Hematopoietic multipotent progenitor cell treated with erythropoietin and hydrocortisone succinate and interleukin-3 and kit ligand, for 8 days (in vitro differentiated cells): ENCODE measurements around the gene ENHO.
"Not testable (repeated sequence)": the region's sequence is repeated elsewhere in the genome, so short reads cannot be mapped to it uniquely, and the experiment has no call there.

Experiments used
- DNase-seq: peaks from one replicate; pipeline ENCODE4 v3.0.0-alpha.2; 2015

ENHO gene

DNA sequence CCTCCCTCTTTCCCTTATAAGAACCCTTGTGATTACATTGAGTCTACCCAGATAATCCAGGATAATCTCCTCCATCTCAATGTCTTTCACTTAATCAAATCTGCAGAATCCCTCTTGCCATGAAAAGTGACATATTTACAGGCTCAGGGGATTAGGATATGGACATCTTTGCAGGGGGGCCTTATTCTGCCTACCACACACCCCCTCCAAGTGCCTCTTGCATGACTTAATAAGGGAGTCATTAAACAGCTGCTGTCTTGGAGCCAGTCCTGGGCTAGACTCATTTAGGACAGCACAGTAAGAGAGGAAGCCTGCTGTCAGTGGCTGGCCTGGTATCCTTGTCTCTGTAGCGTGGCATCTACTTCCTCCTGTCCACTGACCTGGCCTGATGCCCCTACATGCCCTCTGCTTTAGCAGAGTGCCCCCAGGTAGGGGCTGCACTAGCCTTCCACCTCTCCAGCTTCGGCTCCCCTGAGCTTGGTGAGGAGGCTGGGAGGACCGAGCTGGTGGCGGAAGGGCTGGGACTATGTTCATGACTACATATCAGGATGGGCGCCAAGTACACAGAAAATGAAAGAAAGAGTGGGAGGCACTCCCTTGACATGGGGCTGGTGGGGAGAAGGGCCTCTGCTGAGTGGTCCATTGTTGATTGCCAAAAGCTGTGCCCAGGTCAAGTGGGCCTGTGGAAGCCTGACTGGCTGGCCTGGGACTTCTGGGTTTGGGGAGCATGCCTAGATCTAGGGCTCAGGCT is 17.2 kb downstream of the ENHO start:
- DNase-seq, result no peak

DNA sequence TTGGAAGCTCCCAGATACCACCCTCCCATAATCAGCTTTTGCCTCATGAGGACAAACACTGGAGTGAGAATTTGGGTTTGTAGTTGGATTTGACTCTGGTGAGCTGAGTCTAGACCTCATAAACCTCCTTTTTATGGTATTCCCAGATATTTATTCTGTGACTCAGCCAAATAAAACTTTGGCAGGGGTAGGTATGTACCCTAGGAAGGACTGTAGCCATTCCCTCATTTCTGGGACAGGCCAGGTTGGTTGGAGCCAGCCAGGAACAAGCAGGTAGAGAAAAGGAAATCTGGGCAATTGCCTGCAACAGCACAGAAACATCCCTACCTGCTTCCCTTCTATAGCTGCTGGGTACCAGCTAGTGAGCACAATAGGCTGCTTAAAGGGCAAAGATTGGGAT is 19.4 kb downstream of the ENHO start:
- DNase-seq, result no peak

DNA sequence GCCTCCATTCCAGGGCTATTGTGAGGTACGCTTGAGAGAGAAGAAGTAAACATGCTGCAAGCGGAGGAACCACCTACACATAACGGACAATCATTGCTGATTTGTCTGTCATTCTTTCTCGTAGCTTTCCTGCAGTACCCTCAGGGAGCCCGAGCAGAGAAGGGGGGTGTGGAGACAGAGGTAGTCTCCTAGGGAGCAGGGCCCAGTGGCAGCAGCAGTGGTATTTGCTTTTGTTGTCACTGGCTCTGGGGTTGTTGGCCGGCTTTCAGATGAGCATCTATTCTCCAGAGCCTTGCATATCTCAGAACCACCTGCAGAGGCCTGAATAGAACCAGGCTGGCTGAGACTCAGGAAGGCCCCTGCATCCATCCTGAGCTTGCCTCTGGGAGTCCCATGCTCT is 19.9 kb downstream of the ENHO start:
- DNase-seq, result no peak

DNA sequence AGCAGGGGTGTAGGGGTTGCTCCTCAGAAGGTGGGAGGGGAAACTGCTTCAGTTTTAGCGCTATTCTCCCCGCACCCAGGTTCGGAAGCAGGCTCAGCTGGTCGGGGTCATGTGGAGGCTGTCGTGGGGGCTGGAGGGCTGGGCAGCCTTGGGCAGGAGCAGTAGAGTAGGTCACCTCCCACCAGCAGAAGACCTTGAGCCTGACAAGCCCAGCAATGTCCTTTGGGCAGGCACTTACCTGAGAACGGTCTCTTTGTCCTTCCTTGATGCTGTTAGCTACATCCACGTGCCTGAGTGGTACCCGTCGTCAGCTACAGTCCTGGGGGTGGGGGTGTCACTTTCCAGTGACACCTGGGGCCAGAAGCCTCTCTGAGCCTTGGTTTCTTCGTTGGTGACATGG is 20.3 kb downstream of the ENHO start:
- DNase-seq, result no peak

DNA sequence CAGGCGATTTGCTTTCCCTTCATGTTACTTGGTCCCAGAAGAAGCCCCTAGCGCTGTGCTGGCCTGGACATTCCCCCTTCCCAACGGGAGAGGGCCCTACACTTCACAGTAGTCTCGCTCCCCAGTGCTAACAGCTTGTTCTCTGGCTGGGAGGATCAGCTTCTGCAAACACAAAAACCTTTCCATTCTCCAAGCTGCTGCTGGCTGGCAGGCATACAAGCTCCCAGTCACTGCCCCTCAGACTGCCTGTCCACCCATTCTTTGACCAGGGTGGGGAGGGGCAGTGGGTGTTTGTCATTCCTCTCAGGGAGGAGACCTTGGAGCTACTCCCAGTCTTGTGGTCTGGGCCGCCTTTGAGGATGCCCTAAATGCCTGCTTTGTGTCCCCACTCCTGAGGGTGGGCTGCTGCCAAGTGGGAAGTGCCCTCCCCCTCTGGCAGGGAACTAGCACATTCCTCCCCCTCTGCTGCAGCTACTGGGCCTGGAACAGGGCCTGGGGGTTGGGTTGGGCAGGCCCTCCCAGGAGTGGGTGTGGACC is 20.8 kb downstream of the ENHO start:
- no peak for DNase-seq

DNA sequence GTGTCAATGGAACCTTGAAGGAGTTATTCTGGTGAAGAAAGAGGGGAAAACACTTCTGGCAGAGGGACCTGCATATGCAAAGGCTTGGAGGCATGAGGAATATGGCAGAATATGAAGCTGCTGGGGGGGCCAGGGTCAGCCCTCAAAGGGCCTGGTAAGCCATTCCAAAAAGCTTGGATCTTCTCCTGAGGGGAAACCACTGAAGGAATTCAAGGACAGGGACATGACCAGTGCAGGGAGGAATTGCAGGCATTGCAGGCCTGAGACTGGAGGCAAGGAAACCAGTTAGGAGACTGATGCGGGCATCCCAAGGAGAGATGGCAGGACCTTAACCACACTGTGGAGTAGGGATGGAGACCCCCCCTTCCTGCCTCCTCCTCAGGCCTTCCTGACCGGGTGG is 21.4 kb downstream of the ENHO start:
- DNase-seq, result no peak

DNA sequence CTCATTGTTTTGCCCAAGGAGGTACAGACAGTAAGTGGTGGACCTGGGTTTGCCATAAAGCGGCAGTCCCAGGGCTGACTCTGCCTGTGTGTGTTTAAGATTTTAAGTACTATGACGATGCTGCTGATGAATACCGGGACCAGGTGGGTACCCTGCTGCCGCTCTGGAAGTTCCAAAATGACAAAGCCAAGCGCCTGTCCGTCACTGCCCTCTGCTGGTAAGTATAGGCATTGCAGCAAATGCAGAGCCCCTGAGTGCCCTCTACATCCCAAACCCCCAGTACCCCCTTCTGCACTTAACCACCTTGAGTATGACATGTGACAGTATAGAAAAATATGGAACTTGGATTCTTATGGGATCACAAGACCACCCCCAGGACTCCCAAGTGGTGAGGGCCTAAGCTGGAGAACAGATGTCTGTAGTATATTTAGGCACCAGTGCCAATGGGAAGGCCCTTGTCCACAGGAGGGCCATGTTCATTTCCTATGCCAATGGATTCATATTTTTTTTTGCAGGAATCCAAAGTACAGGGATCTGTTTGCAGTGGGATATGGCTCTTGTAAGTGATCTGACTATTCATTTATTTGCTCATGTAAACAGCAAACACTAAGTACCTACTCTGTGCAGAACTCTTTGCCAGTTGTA is 22.0 kb downstream of the ENHO start:
- DNase-seq, result peak; percentile 54

DNA sequence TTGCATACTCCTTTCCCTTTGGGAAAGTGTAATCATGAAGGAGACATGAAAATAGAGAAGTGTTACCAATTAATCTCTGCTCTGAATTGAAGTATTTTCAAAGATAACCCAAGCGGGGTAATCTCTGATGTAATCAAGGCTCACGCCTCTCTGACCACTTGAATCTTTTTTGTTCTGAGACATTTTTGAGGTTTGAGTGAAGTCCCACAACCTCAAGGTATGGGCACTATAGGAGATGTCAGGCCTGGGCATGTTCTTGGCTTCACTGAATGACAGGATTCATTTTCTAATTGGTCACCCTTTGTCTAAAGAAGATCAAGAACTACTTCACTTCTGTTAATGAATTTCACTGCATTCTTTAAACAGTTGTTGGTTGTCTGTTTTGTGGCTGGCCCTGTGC is 23.7 kb downstream of the ENHO start:
- no peak for DNase-seq

DNA sequence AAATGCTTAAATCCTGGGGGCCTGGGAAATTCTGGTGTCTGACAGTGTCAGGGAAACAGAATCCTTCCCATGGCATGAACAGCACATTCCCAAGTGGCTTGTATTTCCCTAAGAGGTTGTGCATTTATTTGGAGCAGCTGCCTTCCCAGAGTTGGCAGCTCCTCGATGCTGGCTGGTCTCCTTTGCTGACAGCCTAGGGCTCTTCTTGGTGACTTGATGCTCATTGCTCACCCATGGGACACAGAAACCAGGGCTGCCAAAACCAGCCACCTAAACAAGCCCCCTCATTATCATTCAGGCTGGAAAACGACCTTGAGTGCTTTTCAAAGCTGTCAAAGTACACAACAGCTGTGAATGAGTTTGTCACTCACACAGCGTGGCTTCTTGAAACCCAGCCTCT is 24.2 kb downstream of the ENHO start:
- DNase-seq, result no peak

DNA sequence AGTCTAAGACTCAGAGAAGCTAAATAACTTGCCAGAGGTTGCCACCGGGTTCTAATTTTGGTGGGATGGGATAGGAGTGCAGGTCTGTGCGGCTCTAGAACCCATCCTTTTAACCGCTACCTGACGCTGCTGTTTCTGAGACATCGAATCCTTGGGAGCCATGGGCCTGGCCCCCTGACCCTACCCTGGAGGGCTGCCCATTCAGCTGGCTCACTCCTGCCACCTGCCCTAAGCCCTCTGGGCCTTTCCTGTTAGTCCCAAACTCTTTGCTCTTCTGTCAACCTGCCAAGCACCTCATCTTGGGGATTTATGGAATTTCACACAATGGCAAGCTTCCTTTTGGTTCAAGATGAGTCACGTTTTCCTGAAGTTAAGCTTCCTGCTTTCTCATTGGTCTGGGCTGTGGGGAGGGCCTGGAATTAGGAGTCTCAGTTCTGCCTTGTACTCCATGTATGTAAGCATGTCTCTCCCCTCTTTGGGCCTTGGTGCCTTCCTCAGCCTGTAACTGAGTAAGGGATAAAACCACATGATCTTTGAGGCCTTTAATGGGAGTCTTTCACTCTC is 26.6 kb downstream of the ENHO start:
- DNase-seq, result no peak

DNA sequence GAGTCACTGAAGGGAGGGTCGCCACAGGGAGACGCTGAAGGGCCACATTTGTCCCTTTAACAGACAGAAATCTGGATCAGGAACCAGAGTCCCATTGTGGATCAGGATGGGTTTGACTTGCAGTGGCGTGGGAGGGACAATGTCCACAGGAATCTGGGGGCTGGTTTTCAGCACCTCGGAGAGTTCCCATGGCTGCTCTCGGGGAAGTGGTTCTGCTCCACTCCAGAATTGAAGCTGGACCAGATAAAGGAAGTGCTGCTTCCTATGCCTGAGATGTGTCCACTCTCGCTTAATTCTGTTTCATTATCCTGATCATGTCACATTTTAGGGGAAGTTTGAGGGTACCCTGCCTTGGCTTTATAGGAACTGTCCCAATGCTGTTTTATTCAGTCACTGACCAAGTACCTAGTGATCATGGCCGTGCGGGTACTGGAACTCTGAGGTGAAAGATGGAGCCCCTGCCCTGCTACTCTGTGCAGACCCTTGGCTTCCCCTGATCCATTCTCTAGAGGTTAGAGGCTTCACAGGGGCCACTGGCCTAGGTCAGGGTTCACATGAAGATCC is 28.7 kb downstream of the ENHO start:
- peak; percentile 29 for DNase-seq

DNA sequence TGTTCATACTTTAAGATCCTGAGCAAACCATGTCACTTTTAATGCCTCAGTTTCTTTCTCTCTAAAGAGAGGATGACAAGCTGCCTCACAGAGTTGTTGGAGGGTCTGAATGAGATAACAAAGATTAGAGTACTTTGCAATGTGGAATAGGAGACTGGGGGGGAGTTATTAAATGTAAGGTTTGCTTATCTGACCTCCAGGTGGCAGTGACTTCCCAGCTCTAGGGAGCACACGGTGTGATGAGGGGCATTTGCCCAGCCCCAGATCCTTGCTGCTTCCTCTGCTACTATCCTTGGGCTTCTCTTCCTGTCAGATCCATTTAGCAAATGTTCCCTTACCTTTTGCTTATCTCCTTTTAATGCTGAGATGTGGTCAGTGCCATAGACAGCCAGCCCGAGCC is 30.7 kb downstream of the ENHO start:
- no peak for DNase-seq

DNA sequence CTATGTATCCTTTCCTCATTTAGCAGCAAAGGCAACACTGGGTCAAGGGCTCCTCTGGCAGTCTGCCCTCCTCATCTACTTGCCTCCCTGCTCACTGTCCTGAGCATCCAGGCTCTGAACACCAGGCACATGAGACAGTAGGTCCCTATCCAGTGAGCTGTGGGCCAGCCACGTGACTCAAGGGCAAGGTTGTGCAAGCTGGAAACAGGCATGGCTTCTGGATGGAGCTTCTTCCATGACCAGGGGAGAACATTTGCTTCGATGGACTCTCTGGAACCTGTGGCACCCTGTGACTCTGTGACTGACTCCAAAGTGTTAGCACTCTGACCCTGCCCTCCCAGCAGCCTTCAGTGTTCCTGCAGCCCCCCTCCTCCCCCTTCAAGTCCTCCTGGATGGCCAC is 31.2 kb downstream of the ENHO start:
- no peak for DNase-seq

DNA sequence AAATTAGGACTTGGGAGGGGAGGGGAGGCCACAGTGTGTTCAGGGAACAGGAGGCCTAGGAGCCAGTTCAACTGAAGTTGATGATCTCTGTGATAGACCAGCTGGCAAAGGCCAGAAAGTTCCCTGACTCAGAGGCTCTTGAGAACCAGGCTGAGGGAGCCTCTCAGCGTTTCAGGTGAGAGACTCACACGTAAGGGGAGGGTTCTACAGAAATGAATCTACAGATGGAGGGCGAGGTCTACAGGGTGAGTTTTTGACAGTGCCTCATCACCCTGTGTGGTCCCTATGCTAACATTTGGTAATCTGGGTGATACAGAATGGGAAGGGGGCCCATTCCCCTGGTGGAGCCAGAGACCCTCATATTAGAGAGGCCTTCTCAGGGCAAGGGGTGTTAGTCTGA is 32.0 kb downstream of the ENHO start:
- DNase-seq, result no peak

DNA sequence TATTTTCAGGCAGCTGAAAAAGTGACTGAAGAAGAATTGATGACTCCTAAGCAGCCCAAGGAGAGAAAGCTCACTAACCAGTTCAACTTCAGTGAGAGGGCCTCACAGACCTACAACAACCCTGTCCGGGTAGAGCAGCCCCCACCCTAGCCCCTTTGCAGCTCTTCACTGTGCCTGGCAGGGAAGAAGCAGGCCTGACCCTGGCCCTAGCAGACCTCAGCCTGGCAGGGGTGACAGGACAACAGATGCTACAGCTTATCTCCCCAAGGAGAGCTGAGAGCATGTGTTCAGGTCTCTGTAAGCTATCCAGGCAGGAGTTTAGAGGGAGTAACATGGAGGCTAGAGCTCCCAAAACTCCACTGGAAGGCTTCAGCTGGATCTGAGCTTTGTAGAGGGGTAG is 32.4 kb downstream of the ENHO start:
- DNase-seq, result no peak

DNA sequence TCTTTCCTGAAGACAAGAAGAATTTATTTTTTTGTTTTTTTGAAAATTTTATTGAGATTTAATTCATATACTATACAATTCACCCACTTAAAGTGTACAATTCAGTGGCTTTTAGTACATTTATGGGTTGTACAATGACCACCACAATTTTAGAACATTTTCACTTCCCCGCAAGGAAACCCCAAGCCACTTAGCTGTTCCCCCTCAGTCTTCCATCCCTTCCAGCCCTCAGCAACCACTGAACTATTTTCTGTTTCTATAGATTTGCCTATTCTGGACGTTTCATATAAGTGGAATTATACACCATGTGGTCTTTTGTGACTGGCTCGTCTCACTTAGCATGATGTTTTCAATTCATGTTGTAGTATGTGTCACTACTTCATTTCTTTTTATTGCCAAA is 36.2 kb downstream of the ENHO start:
- no peak for DNase-seq

DNA sequence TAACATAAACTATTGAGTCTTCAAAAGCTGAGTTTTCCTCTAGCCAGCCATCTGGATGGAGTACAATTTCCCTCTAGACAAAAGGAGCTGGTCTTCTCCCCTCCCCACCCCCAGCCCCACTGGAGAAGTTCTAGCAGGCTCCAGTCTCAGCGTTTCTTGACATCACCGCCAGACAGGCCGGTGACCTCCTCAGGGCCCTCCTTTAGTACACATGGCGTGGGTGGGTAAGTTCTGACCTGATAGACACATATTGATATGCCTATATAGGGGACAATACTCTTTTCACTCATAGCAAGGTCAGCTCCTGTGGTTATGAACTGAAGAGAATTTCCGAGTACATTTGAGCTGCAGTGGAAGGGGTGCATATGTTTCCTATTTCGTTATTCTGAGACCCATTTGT is 37.0 kb downstream of the ENHO start:
- DNase-seq, result no peak

DNA sequence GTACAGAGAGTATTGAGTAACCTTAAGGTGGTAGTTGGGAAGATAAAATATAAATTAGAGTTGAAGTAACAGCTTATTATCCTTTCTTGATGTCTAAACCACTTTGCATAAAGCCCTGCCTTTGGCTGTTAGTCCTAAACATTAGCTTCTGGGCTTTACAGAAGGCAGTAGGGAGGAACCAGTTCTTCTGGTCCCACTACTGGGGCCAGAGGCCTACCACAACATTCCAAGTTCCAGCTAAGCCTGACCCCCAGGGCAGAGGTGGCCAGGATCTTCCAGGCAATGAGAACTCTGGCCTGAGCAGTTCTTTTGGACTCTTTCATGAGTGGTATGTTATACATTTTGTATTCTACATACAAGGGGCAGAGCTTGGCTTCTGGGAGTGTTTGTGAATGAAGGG is 38.1 kb downstream of the ENHO start:
- no peak for DNase-seq

DNA sequence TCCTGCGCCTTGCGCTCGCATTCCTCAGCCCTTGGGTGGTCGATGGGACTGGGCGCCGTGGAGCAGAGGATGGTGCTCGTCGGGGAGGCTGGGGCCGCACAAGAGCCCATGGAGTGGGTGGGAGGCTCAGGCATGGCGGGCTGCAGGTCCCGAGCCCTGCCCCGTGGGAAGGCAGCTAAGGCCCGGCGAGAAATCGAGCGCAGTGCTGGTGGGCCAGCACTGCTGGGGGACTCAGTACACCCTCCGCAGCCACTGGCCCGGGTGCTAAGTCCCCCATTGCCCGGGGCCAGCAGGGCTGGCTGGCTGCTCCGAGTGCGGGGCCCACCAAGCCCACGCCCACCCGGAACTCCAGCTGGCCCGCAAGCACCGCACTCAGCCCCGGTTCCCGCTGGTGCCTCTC is 40.0 kb downstream of the ENHO start:
- DNase-seq, result not testable (repeated sequence)

DNA sequence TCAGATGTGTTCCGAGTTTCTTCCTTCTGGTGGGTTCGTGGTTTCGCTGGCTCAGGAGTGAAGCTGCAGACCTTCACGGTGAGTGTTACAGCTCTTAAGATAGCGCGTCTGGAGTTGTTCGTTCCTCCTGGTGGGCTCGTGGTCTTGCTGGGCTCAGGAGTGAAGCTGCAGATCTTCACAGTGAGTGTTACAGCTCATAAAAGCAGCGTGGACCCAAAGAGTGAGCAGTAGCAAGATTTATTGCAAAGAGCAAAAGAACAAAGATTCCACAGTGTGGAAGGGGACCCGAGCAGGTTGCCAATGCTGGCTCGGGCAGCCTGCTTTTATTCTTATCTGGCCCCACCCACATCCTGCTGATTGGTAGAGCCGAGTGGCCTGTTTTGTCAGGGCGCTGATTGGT is 41.2 kb downstream of the ENHO start:
- DNase-seq, result not testable (repeated sequence)

DNA sequence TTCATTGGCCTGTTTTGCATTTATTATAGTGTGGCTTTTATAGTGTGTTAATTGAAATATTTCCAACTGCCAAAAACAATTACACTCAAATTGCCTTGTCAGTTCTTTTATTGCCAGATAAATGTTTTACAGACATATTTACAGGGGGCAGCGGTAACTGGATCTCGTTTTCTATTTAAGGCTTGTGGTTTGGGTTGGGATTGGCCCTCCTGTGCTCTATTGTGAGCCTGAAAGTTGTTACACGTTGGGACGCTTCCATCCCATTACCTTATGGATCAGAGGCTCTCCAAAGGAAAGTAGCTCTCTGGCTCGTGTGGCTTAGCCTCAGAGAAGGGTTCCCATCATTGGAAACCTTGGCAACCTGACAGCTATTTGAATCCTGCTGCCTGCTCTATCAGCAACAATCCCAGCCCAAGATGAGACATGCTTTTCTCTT is 43.3 kb downstream of the ENHO start:
- no peak for DNase-seq

DNA sequence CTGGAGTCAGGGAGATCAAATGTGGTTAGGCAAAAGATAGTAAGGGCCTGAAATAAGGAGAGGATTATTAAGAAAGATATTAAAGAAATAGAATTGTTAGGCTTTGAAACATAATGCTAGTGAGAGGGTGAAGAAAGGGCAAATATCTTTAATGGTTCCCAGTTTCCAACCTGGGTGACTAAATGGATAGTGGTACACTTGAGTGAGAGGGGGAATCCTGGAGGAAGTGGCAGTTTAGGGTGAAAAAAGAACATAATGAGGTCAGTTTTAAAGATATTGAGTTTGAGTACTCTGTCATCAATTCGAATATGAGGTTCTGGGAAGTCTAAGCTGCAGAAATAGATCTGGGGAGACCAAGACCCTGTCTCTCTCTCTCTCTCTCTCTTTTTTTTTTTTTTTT is 45.2 kb downstream of the ENHO start:
- DNase-seq, result no peak

DNA sequence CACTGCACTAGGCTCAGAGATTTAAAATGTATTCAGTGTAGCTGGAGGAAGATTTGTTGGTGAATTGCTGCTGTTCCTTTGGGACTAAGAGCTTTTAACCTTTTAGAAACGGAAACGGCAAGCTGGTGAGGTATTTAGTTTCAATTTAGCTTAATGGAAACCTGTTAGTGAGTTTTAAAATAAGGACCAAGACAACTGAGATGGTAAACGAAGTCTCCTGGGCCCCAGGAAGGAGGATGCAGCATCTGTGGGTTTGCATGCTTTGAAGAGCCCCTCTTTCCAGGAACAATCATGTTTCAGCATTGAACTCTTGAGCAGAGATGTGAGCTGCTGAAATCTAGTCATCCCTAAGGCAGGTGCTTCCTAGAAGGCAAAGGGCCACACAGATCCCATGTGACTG is 47.7 kb downstream of the ENHO start:
- DNase-seq, result no peak
